Chondrocyte (in vitro differentiated cells): ENCODE measurements around the gene FAM167B. TPM values are rescaled to one million over a fixed set of nuclear protein-coding genes. Genes with fewer than 3 reads are reported as not detected.
"Not testable (repeated sequence)": the region's sequence is repeated elsewhere in the genome, so short reads cannot be mapped to it uniquely, and the experiment has no call there.

Experiments used
- DNase-seq: peaks from one replicate; pipeline ENCODE4 v3.0.0; 2021; ENCODE audit warnings: mixed read lengths, low spot score
- H3K27ac Mint-ChIP-seq: one replicate; pipeline ENCODE4 v1.8.0; 2021; ENCODE audit warnings: mild to moderate bottlenecking, moderate library complexity, mixed read lengths; ENCODE audit not compliant: unreplicated experiment
- H3K27me3 Mint-ChIP-seq: 2 replicates; pipeline ENCODE4 v1.8.0; 2021; ENCODE audit warnings: low read depth, mixed read lengths
- H3K36me3 Mint-ChIP-seq: 2 replicates; pipeline ENCODE4 v1.8.0; 2021; ENCODE audit warnings: low read depth, mixed read lengths
- H3K4me1 Mint-ChIP-seq: 2 replicates; pipeline ENCODE4 v1.8.0; 2021; ENCODE audit warnings: low read depth, mild to moderate bottlenecking, mixed read lengths
- H3K4me3 Mint-ChIP-seq: one replicate; pipeline ENCODE4 v1.8.0; 2021; ENCODE audit warnings: mild to moderate bottlenecking, moderate library complexity, mixed read lengths; ENCODE audit not compliant: unreplicated experiment
- H3K9me3 Mint-ChIP-seq: 2 replicates; pipeline ENCODE4 v1.8.0; 2021; ENCODE audit warnings: low read depth, mixed read lengths
- total RNA-seq: library from RNA; stranded (reverse); gene quantifications from 3 replicates; pipeline ENCODE4 v1.2.1, GENCODE V29; 2021
- TF ChIP-seq, protein P1 (sequence below): fragments of 200-600 bp; sonication (generic); IDR thresholded peaks from 2 replicates; pipeline ENCODE4 v1.5.0; 2021; ENCODE audit warnings: antibody characterized with exemption, mild to moderate bottlenecking, moderate library complexity

FAM167B gene
- total RNA-seq, 1 donor from 2014 or later: 2.9 TPM

DNA sequence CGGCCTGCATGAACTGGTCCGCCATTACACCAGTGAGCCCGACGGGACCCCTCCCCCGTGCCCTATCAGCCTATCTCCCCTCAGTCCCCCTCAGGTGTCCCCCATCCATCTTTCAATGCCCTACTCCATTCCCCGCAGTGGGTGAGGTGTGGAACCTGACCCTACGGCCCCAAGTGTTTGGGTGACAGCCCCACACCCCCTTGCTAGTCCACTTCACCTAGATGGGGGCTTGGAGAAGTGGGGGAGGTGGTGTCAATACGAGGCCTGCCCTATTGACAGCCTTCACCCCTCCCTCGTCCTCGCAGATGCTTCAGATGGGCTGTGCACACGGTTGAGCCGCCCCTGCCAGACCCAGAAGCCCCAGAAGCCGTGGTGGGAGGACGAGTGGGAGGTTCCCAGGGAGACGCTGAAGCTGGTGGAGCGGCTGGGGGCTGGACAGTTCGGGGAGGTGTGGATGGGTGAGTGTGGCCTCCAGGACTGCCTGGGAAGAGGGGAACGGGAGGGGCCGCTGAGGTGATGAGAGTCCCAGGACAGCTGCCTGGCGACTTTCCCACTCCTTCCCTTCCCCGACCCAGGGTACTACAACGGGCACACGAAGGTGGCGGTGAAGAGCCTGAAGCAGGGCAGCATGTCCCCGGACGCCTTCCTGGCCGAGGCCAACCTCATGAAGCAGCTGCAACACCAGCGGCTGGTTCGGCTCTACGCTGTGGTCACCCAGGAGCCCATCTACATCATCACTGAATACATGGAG is 29.2 kb downstream of the FAM167B start:
- H3K4me1 Mint-ChIP-seq: peaks cover 5% of the 10 kb centered on the region
- H3K36me3 Mint-ChIP-seq: no peaks in the 10 kb centered on the region
- peaks cover 19% of the 10 kb centered on the region for H3K27me3 Mint-ChIP-seq
- no peak for DNase-seq
- TF ChIP-seq, protein P1, sequence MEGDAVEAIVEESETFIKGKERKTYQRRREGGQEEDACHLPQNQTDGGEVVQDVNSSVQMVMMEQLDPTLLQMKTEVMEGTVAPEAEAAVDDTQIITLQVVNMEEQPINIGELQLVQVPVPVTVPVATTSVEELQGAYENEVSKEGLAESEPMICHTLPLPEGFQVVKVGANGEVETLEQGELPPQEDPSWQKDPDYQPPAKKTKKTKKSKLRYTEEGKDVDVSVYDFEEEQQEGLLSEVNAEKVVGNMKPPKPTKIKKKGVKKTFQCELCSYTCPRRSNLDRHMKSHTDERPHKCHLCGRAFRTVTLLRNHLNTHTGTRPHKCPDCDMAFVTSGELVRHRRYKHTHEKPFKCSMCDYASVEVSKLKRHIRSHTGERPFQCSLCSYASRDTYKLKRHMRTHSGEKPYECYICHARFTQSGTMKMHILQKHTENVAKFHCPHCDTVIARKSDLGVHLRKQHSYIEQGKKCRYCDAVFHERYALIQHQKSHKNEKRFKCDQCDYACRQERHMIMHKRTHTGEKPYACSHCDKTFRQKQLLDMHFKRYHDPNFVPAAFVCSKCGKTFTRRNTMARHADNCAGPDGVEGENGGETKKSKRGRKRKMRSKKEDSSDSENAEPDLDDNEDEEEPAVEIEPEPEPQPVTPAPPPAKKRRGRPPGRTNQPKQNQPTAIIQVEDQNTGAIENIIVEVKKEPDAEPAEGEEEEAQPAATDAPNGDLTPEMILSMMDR: no peak
- no peak overlapping the region for H3K27ac Mint-ChIP-seq
- no peak overlapping the region for H3K4me3 Mint-ChIP-seq
- no peaks in the 10 kb centered on the region for H3K9me3 Mint-ChIP-seq

DNA sequence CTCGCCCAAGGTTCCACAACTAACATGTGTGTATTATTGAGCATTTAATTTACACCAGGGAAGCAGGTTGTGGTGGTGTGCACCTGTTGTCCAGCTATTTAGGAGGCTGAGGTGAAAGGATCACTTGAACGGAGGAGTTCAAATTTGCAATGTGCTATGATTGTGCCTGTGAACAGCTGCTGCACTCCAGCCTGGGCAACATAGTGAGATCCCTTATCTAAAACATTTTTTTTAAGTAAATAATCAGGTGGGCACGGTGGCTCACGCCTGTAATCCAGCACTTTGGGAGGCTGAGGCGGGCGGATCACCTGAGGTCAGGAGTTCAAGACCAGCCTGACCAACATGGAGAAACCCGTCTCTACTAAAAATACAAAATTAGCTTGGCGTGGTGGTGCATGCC is 37.8 kb downstream of the FAM167B start:
- not testable (repeated sequence) for H3K27me3 Mint-ChIP-seq, H3K4me1 Mint-ChIP-seq, H3K9me3 Mint-ChIP-seq, DNase-seq, H3K4me3 Mint-ChIP-seq, H3K27ac Mint-ChIP-seq, H3K36me3 Mint-ChIP-seq

DNA sequence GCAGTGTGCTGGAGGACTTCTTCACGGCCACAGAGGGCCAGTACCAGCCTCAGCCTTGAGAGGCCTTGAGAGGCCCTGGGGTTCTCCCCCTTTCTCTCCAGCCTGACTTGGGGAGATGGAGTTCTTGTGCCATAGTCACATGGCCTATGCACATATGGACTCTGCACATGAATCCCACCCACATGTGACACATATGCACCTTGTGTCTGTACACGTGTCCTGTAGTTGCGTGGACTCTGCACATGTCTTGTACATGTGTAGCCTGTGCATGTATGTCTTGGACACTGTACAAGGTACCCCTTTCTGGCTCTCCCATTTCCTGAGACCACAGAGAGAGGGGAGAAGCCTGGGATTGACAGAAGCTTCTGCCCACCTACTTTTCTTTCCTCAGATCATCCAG is 38.6 kb downstream of the FAM167B start:
- Mint-ChIP-seq H3K27ac (no peak overlapping the region), H3K36me3 (no peaks in the 10 kb centered on the region)

DNA sequence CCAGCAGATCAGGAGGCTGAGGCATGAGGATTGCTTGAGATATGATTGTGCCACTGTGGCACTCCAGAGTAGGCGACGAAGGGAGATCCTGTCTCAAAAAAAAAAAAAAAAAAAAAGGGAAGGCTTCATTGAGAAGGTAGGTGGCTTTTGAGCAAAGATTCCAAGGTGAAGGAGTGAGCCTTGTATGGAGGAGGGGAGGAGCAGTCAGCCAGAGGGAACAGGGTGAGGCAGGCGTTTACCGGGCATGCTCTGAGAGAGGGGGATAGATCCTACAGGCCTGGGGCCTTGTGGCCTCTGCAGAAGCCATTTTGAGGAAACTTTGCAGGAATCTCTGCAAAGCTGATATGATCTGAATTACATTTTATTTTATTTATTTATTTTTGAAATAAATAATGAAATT is 39.7 kb downstream of the FAM167B start:
- no peaks in the 10 kb centered on the region for H3K9me3 Mint-ChIP-seq
- TF ChIP-seq, protein P1: no peak
- H3K27ac Mint-ChIP-seq: no peak overlapping the region

More for the DNA sequence above, 38.6 kb downstream of the FAM167B start:
- TF ChIP-seq, protein P1: no peak
- DNase-seq: no peak
- Mint-ChIP-seq H3K4me1 (no peaks in the 10 kb centered on the region), H3K27me3 (no peaks in the 10 kb centered on the region), H3K9me3 (no peaks in the 10 kb centered on the region), H3K4me3 (no peak overlapping the region)

DNA sequence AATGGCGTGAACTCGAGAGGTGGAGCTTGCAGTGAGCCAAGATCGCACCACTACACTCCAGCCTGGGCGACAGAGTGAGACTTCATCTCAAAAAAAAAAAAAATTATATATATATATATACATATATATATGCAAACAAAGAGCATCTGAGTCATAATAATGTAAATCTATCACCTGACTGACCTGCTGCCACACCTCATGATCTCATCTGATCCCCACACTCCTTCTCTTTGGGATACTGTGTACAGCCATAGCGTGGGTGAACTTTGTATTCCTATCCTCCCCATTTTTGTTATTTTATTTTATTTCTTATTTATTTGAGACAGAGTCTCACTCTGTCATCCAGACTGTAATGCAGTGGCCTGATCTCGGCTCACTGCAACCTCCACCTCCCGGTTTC is 42.2 kb downstream of the FAM167B start:
- Mint-ChIP-seq H3K27ac (no peak overlapping the region), H3K27me3 (no peaks in the 10 kb centered on the region), H3K9me3 (no peaks in the 10 kb centered on the region), H3K4me3 (no peak overlapping the region), H3K4me1 (peaks cover 20% of the 10 kb centered on the region), H3K36me3 (no peaks in the 10 kb centered on the region)
- TF ChIP-seq, protein P1: no peak
- peak; percentile 8 for DNase-seq

More for the DNA sequence above, 39.7 kb downstream of the FAM167B start:
- DNase-seq: no peak
- H3K4me1 Mint-ChIP-seq: peaks cover 6% of the 10 kb centered on the region
- no peaks in the 10 kb centered on the region for H3K27me3 Mint-ChIP-seq
- no peaks in the 10 kb centered on the region for H3K36me3 Mint-ChIP-seq
- H3K4me3 Mint-ChIP-seq: no peak overlapping the region

DNA sequence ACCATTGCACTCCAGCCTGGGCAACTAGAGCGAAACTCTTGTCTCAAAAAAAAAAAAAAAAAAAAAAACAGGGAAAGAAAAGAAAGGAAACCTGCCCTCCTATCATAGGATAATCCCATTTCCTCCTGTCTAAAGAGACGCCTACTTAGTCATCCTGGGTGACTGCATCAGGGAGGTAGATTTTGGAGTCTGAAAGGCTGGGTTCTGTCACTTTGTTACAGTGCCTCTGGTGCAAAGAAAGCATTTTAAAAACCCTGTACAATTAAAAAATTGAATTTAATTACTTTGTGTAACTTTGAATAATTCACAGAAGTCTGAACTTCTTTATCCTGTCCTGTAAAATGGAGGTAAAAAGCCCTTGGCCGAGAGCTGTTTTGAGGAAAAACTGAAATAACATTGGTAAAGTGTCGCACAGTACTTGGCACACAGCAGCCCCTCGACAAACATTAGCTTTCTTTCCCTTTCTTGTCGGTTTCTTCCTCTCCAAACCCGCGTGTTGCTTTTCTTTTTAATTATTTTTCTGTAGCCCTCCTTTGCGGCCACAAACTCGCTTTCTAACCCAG is 44.2 kb downstream of the FAM167B start:
- DNase-seq: no peak
- no peaks in the 10 kb centered on the region for H3K27me3 Mint-ChIP-seq
- H3K36me3 Mint-ChIP-seq: no peaks in the 10 kb centered on the region
- H3K9me3 Mint-ChIP-seq: no peaks in the 10 kb centered on the region
- peak overlapping the region; percentile 100 for H3K4me3 Mint-ChIP-seq
- TF ChIP-seq, protein P1: no peak
- peaks cover 22% of the 10 kb centered on the region for H3K4me1 Mint-ChIP-seq
- peak overlapping the region; percentile 98 for H3K27ac Mint-ChIP-seq
